ENCODE measurements around the gene ASIC1.
A peak's percentile ranks its signal among the peaks of the same experiment; 100 is the strongest.

Gene ASIC1

GRCh38 chr12:50087995-50088394 lies 30.6 kb downstream of the ASIC1 start:
- TF ChIP-seq, protein P1, sequence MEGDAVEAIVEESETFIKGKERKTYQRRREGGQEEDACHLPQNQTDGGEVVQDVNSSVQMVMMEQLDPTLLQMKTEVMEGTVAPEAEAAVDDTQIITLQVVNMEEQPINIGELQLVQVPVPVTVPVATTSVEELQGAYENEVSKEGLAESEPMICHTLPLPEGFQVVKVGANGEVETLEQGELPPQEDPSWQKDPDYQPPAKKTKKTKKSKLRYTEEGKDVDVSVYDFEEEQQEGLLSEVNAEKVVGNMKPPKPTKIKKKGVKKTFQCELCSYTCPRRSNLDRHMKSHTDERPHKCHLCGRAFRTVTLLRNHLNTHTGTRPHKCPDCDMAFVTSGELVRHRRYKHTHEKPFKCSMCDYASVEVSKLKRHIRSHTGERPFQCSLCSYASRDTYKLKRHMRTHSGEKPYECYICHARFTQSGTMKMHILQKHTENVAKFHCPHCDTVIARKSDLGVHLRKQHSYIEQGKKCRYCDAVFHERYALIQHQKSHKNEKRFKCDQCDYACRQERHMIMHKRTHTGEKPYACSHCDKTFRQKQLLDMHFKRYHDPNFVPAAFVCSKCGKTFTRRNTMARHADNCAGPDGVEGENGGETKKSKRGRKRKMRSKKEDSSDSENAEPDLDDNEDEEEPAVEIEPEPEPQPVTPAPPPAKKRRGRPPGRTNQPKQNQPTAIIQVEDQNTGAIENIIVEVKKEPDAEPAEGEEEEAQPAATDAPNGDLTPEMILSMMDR (IDR thresholded peaks at IDR 0.05; ENCODE audit: insufficient read depth, low read depth, low read length, missing control alignments): no peak
- no peak overlapping the region for H3K4me3 ChIP-seq (ENCODE audit: low read length)
- DNase-seq (ENCODE audit: low read depth): peak; percentile 91

DNA sequence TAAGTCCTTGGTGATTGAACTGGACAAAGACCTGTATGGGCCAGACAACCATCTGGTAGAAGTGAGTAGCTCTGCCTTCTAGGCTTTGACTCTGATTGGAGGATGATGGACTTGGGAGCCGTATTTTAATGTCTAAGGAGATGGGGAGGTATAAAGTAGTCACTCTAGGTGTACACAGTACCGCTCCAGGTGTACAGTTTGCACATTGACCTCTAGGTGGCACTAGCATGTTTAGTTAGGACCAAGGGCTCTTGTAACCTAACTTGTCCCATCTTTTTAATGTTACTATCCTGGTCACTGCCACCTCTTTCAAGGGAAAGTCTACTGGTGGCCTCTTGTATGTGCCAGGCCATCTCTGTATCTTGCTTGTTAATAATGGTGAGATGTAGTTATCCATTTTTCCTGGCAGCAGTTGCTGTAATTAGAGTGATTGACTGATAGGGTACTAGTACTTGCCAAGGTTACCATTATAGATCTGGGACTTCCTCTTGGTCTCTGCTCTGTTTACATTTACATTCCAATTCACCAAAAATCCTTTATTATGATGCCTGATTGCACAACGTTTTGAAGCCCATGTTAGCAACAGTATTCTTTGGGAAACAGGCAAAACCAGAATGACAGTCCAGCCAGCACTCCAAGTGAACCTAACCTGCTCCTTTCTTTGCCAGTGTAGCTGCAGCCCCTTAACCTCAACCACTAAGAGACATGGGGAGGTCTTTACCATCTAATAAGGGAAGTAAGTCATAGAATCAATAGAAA lies 31.4 kb downstream of the ASIC1 start:
- H3K4me3 ChIP-seq (ENCODE audit: low read length): no peak overlapping the region
- DNase-seq (ENCODE audit: low read depth): peak; percentile 83
- TF ChIP-seq, protein P1 (IDR thresholded peaks at IDR 0.05; ENCODE audit: insufficient read depth, low read depth, low read length, missing control alignments): peak; percentile 92

GRCh38 chr12:50089730-50090129 lies 32.3 kb downstream of the ASIC1 start:
- TF ChIP-seq, protein P1 (IDR thresholded peaks at IDR 0.05; ENCODE audit: insufficient read depth, low read depth, low read length, missing control alignments): no peak
- DNase-seq (ENCODE audit: low read depth): no peak
- no peak overlapping the region for H3K4me3 ChIP-seq (ENCODE audit: low read length)

- H3K4me3 ChIP-seq (ENCODE audit: low read length): no peak overlapping the region
- TF ChIP-seq, protein P1 (IDR thresholded peaks at IDR 0.05; ENCODE audit: insufficient read depth, low read depth, low read length, missing control alignments): no peak
- no peak for DNase-seq (ENCODE audit: low read depth)
Measured at GRCh38 chr12:50090391-50090790, 33.0 kb downstream of the ASIC1 start.

- TF ChIP-seq, protein P1 (IDR thresholded peaks at IDR 0.05; ENCODE audit: insufficient read depth, low read depth, low read length, missing control alignments): no peak
- H3K4me3 ChIP-seq (ENCODE audit: low read length): no peak overlapping the region
Measured at GRCh38 chr12:50097952-50098351, 40.6 kb downstream of the ASIC1 start.

DNA sequence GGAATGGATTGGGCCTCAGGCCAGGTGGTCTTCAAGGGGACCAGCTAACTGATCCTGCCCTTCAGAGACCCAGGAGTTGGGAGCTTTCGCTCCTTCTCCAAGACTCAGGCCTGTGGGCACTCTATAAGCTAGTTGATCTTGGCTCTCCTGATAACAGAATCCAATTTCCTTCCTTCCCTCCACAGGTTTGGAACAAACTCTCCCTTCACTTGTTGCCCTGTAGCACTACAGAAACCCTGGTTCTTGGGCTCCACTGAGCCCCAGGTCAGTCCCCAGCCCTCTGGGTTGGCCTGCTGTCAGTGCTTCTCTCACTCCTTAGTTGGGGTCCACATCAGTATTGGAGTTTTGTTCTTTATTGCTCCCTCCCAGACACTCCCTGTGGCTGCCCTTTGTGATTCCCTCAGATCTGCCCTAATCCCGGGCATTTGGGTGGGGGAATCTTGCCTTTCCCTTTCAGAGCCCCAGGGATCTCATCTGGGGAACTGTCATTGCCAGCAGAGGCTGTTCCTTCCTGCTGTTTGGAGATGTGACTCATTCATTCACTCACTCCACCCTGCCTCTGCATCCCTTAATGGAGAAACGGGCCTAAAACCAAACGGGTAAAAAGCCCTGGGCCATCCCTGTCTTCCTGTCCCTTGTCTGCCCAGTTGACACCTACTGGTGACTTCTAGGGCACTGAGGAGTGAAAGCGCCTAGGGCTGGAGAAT lies 42.1 kb downstream of the ASIC1 start:
- TF ChIP-seq, protein P1 (IDR thresholded peaks at IDR 0.05; ENCODE audit: insufficient read depth, low read depth, low read length, missing control alignments): no peak
- peak; percentile 58 for DNase-seq (ENCODE audit: low read depth)
- no peak overlapping the region for H3K4me3 ChIP-seq (ENCODE audit: low read length)

More at GRCh38 chr12:50097952-50098351, 40.6 kb downstream of the ASIC1 start:
- DNase-seq (ENCODE audit: low read depth): no peak

Measured in epithelial cell of esophagus (primary cell).